ENCODE measurements around the gene TEX9. TPM values are rescaled to one million over a fixed set of nuclear protein-coding genes. Genes with fewer than 3 reads are reported as not detected.
A peak's percentile ranks its signal among the peaks of the same experiment; 100 is the strongest.

TEX9 gene
- total and polyA plus RNA-seq, 12 donors: 3.5 to 18.3 (median 8.6) TPM

GRCh38 chr15:56468401-56468800, 103.2 kb downstream of the TEX9 start:
- TF ChIP-seq CTCF (IDR thresholded peaks at IDR 0.05) (no peak), POLR2A (IDR thresholded peaks at IDR 0.05) (no peak)
- peak overlapping the region in 1 of 4 donors; percentile 30 for H3K4me3 ChIP-seq
- no peaks in the 10 kb centered on the region for H3K36me3 ChIP-seq (replicated peaks in 1 of 2)
- H3K4me1 ChIP-seq (replicated peaks in 1 of 2): peaks cover 0 to 10% of the 10 kb centered on the region in 2 donors
- WGBS, 4 donors: 25 to 32% (median 30%) methylated on average over 2 of the region's 2 CpGs
- DNase-seq: no peak
- intact Hi-C loops (cut with DNase I): no loop called here
- no peaks in the 10 kb centered on the region for H3K27me3 ChIP-seq
- H3K9me3 ChIP-seq (replicated peaks in 1 of 3): no peaks in the 10 kb centered on the region
- H3K27ac ChIP-seq: no peak overlapping the region

GRCh38 chr15:56469483-56469882, 104.3 kb downstream of the TEX9 start:
- no peaks in the 10 kb centered on the region for H3K36me3 ChIP-seq (replicated peaks in 1 of 2)

GRCh38 chr15:56471440-56472069, 106.3 kb downstream of the TEX9 start:
- H3K27ac ChIP-seq: no peak overlapping the region
- no peak for TF ChIP-seq POLR2A (IDR thresholded peaks at IDR 0.05)
- no peak for TF ChIP-seq CTCF (IDR thresholded peaks at IDR 0.05)
- no peaks in the 10 kb centered on the region for H3K9me3 ChIP-seq (replicated peaks in 1 of 3)
- WGBS, 4 donors: 88 to 92% (median 89%) methylated on average over 5 of the region's 5 CpGs
- no peaks in the 10 kb centered on the region for H3K36me3 ChIP-seq (replicated peaks in 1 of 2)
- intact Hi-C loops (cut with DNase I): no loop called here
- H3K4me3 ChIP-seq: no peak overlapping the region
- H3K4me1 ChIP-seq (replicated peaks in 1 of 2): peaks cover 0 to 10% of the 10 kb centered on the region in 2 donors
- no peaks in the 10 kb centered on the region for H3K27me3 ChIP-seq
- no peak for DNase-seq

More at GRCh38 chr15:56469483-56469882, 104.3 kb downstream of the TEX9 start:
- Histone ChIP-seq H3K27me3 (no peaks in the 10 kb centered on the region), H3K9me3 (replicated peaks in 1 of 3) (no peaks in the 10 kb centered on the region), H3K4me1 (replicated peaks in 1 of 2) (peaks cover 0 to 10% of the 10 kb centered on the region in 2 donors), H3K27ac (no peak overlapping the region), H3K4me3 (no peak overlapping the region)
- DNase-seq: peak in 3 of 7 donors; percentile 11 to 31 (median 11)
- intact Hi-C loops (cut with DNase I): no loop called here
- TF ChIP-seq CTCF (IDR thresholded peaks at IDR 0.05) (no peak), POLR2A (IDR thresholded peaks at IDR 0.05) (no peak)

- Histone ChIP-seq H3K9me3 (replicated peaks in 1 of 3) (no peaks in the 10 kb centered on the region), H3K4me1 (replicated peaks in 1 of 2) (peaks cover 0 to 10% of the 10 kb centered on the region in 2 donors), H3K36me3 (replicated peaks in 1 of 2) (no peaks in the 10 kb centered on the region), H3K27me3 (no peaks in the 10 kb centered on the region), H3K4me3 (no peak overlapping the region), H3K27ac (no peak overlapping the region)
- WGBS, 4 donors: 88 to 96% (median 90%) methylated on average over 2 of the region's 2 CpGs
- no peak for DNase-seq
- intact Hi-C loops (cut with DNase I): no loop called here
- no peak for TF ChIP-seq CTCF (IDR thresholded peaks at IDR 0.05)
- no peak for TF ChIP-seq POLR2A (IDR thresholded peaks at IDR 0.05)
These were observed 107.1 kb downstream of the TEX9 start for GRCh38 chr15:56472278-56472677.
